HepG2 (cell line): ENCODE data around the gene FNDC3B.

Experiments
- ATRX ChIP-seq: sonication (generic); formaldehyde crosslinking; IDR thresholded peaks from 2 replicates; pipeline ENCODE4 v1.4.0; 2020; ENCODE audit warnings: missing genetic modification reagents, borderline replicate concordance
- ETV6 ChIP-seq: sonication (generic); formaldehyde crosslinking; conservative IDR thresholded peaks from 2 replicates; pipeline ENCODE4 v1.4.0; 2020; ENCODE audit warnings: missing genetic modification reagents
- HOMEZ ChIP-seq: IDR thresholded peaks from 2 replicates; pipeline ENCODE4 v1.6.1; 2016; ENCODE audit warnings: low read depth
- NFRKB ChIP-seq: fragments of 450-650 bp; IDR thresholded peaks from 2 replicates; pipeline ENCODE4 v1.6.1; 2017
- PCBP1 ChIP-seq: fragments of 200-400 bp; formaldehyde crosslinking; IDR thresholded peaks from 2 replicates; pipeline ENCODE4 v1.6.1; 2017; ENCODE audit warnings: mild to moderate bottlenecking, low read depth, low read length, borderline replicate concordance
- POLR2AphosphoS5 ChIP-seq: IDR thresholded peaks from 2 replicates; pipeline ENCODE4 v1.6.1; 2012; ENCODE audit warnings: low read depth, low read length
- TCF7L2 ChIP-seq: IDR thresholded peaks from 2 replicates; pipeline ENCODE4 v1.6.1; 2011; ENCODE audit warnings: mild to moderate bottlenecking, low read depth, low read length, moderate library complexity
- ZNF546 ChIP-seq: sonication (generic); formaldehyde crosslinking; conservative IDR thresholded peaks from 2 replicates; pipeline ENCODE4 v1.8.1; 2023; ENCODE audit warnings: mild to moderate bottlenecking, missing genetic modification reagents
- ZNF776 ChIP-seq: sonication (generic); formaldehyde crosslinking; IDR thresholded peaks from 2 replicates; pipeline ENCODE4 v1.4.0; 2020; ENCODE audit warnings: mild to moderate bottlenecking, missing genetic modification reagents
- TF ChIP-seq, protein P1 (sequence below): sonication (generic); formaldehyde crosslinking; IDR thresholded peaks from 2 replicates; pipeline ENCODE4 v1.9.0; 2021; ENCODE audit warnings: missing genetic modification reagents, borderline replicate concordance

DNA sequence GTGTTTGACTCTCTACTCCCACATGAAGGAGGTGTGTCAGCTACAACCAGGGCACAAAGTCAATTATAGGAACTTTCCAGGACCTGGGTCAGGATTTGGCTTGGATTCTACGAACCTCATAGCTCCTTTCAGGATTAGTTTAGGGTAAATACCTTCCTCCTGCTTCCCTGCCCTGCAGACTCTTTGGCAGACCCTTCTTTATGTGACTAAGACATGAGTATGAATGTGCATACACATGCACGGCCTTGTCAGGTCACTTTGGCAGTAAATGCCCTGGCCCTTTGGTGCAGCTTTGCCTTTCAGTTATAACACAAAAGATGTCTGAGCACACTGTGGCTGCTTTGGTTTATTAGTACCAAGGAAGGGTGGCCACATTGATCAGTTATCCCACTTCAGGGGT, 340.0 kb downstream of the FNDC3B start:
- TF ChIP-seq HOMEZ (CRISPR knock-in tag) (no peak), NFRKB (no peak), POLR2AphosphoS5 (no peak), TCF7L2 (no peak), ETV6 (no peak), ZNF776 (no peak), PCBP1 (no peak), ATRX (no peak), ZNF546 (CRISPR knock-in tag) (no peak)
- TF ChIP-seq, protein P1, sequence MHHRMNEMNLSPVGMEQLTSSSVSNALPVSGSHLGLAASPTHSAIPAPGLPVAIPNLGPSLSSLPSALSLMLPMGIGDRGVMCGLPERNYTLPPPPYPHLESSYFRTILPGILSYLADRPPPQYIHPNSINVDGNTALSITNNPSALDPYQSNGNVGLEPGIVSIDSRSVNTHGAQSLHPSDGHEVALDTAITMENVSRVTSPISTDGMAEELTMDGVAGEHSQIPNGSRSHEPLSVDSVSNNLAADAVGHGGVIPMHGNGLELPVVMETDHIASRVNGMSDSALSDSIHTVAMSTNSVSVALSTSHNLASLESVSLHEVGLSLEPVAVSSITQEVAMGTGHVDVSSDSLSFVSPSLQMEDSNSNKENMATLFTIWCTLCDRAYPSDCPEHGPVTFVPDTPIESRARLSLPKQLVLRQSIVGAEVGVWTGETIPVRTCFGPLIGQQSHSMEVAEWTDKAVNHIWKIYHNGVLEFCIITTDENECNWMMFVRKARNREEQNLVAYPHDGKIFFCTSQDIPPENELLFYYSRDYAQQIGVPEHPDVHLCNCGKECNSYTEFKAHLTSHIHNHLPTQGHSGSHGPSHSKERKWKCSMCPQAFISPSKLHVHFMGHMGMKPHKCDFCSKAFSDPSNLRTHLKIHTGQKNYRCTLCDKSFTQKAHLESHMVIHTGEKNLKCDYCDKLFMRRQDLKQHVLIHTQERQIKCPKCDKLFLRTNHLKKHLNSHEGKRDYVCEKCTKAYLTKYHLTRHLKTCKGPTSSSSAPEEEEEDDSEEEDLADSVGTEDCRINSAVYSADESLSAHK (CRISPR knock-in tag): no peak
